CD4-positive, alpha-beta T cell treated with Interleukin-17A for 1 hour (primary cell): ENCODE data around the gene PSORS1C2.
A peak's percentile ranks its signal among the peaks of the same experiment; 100 is the strongest.

ENCODE experiments used
- DNase-seq: peaks from one replicate; pipeline ENCODE4 v3.0.0-alpha.2; 2020

The PSORS1C2 gene

DNA sequence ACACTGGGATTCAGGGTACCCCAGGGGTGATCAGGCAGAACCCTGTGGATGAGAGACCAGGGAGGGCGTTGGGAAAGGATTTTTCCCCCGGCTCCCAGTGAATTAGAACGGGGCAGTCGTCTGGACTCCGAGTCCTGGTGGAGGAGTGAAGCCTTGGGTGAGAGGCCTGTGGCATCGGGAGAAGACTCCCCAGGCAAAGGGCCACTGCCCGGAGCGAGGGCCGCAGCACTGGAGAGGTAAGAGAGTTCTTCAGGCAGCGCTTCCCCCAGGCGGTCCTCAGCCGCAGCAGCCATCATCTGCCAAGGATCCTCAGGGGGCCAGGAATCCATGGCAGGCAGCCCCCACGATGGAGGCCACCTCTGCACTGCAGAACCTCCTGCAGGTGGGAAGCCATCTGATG is 27.2 kb downstream of the PSORS1C2 start:
- DNase-seq = no peak

- no peak for DNase-seq
Observed at GRCh38 chr6:31110825-31111582, 27.9 kb downstream of the PSORS1C2 start.

GRCh38 chr6:31107052-31107451 is 31.8 kb downstream of the PSORS1C2 start:
- DNase-seq = no peak

DNA sequence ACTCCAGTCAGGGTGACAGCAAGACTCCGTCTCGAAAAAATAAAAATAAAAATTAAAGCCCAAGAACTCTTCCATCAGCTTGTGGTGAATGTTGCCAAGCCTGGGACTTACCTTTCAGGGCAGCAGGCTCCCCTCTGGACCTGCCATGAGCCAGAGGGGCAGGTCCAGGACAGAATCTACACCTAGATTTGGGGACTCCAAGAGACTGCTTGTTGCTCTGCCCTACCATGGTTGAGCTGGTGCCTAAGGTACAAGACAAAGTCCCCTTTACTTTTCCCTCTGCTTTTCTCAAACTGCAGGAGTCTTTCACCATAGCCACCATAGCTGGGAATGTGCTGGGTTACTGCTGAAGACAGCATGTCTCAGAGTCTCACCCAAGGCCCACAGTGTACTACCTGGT is 35.7 kb downstream of the PSORS1C2 start:
- no peak for DNase-seq

- no peak for DNase-seq
Observed at GRCh38 chr6:31098449-31098938, 40.4 kb downstream of the PSORS1C2 start.

DNA sequence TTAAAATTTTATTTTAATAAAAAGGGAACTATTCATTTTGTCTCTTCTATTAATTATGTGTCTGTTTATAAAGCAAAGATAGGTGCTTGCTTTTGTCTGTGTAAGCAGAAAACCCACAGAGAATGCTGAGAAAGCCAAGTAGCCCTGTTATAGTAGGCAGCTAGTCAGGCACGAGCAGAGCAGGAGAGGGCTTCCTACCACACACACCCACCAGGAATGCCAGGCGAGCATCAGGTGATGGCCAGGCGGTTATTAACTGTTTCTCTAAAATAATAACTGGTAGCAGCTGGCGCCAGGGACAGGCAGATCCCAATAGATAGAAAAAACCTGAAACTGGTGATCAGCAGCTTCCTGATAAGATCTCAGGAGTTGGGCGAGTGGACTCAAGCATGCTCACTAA is 42.2 kb downstream of the PSORS1C2 start:
- no peak for DNase-seq

DNA sequence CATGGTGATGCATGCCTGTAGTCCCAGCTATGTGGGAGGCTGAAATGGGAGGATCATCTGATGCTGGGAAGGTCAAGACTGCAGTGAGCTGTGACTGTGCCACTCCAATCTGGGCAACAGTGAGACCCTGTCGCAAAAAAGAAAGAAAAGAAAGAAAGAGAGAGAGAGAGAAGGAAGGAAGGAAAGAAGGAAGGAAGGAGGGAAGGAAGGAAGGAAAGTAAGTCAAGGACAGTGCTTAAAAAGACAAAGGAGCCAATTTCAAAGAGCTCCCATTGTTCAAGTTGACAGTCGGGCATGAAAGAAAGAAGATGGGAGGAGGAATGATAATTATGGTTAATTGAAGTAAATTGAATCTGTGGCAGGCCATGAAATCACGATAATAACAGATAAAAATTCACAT is 42.7 kb downstream of the PSORS1C2 start:
- DNase-seq = no peak

- DNase-seq = peak; percentile 50
Observed at GRCh38 chr6:31094389-31094881, 44.4 kb downstream of the PSORS1C2 start.

- DNase-seq = no peak
Observed at GRCh38 chr6:31092769-31093505, 45.9 kb downstream of the PSORS1C2 start.

- DNase-seq = no peak
Observed at GRCh38 chr6:31092238-31092637, 46.6 kb downstream of the PSORS1C2 start.

DNA sequence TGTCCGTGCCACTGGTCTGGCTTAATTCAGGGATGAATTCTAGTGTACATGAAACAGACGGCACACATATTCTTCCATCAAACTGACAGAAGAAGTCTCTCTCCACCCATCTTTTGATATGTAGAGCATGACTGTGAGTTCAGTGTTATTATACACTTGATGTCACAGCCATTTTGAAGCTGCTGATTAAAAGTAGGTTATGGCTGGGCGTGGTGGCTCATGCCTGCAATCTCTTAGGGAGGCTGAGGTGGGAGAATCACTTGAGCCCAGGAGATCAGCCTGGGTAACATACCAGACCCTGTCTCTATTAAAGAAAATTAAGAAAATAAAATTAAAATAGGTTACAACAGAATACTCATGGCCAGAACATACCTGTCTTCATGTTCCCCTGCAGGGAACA is 47.2 kb downstream of the PSORS1C2 start:
- no peak for DNase-seq

GRCh38 chr6:31090973-31091364 is 47.9 kb downstream of the PSORS1C2 start:
- DNase-seq = no peak

DNA sequence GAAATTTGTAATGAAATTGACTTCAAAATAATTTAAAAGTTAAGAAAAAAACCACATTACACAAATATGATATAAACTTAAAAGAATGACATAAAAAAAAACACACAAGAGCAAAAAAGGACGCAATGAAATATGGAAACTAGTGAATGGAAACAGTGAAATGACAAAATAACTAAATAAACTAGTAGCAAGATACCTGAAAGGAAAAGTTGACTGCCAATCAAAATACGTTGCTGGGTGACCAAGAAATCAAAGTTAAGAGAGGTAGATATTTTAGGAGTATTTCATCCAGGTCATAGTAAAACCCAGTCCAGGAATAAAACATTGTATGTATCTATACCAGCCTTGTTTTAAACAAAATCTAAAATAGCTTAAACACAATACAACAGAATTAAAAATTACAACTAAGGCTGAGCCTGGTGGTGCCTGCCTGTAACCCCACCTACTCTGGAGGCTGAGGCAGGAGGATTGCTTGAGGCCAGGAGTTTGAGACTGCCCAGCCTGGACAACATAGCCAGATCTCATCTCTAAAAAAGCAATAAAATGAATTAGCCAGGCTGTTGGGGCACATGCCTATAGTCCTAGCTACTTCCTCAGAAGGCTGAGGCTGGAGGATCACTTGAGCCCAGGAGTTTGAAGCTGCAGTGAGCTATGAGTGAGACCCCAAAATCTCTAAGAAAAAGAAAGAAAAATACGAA is 48.4 kb downstream of the PSORS1C2 start:
- DNase-seq = no peak
